Progenitor cell of endocrine pancreas (in vitro differentiated cells): ENCODE results near the gene RAG1. TPM values are rescaled to one million over a fixed set of nuclear protein-coding genes. Genes with fewer than 3 reads are reported as not detected.

Source experiments
- DNase-seq: peaks from one replicate; pipeline ENCODE4 v3.0.0; 2021; ENCODE audit warnings: low spot score; ENCODE audit not compliant: unreplicated experiment
- H3K27ac Mint-ChIP-seq: 2 replicates; pipeline ENCODE4 v1.8.0; 2021; ENCODE audit warnings: mild to moderate bottlenecking, moderate library complexity, mixed read lengths
- H3K27me3 Mint-ChIP-seq: 2 replicates; pipeline ENCODE4 v1.8.0; 2021; ENCODE audit warnings: mixed read lengths
- H3K36me3 Mint-ChIP-seq: 2 replicates; pipeline ENCODE4 v1.8.0; 2022; ENCODE audit warnings: mixed read lengths; ENCODE audit not compliant: insufficient read depth
- H3K4me1 Mint-ChIP-seq: 2 replicates; pipeline ENCODE4 v1.8.0; 2021; ENCODE audit warnings: low read depth, mixed read lengths
- H3K4me3 Mint-ChIP-seq: 2 replicates; pipeline ENCODE4 v1.8.0; 2021; ENCODE audit warnings: low read depth, mild to moderate bottlenecking, moderate library complexity, mixed read lengths
- H3K9me3 Mint-ChIP-seq: 2 replicates; pipeline ENCODE4 v1.8.0; 2021; ENCODE audit warnings: low read depth, mixed read lengths
- total RNA-seq: library from RNA; stranded (reverse); gene quantifications from 2 replicates; pipeline ENCODE4 v1.2.1, GENCODE V29; 2021
- TF ChIP-seq, protein P1 (sequence below): fragments of 200-600 bp; sonication (generic); IDR thresholded peaks from one replicate; pipeline ENCODE4 v1.5.0; 2021; ENCODE audit warnings: antibody characterized with exemption, mild to moderate bottlenecking; ENCODE audit not compliant: unreplicated experiment

Gene RAG1
- total RNA-seq, 1 donor from 2014 or later = 0.65 TPM

DNA sequence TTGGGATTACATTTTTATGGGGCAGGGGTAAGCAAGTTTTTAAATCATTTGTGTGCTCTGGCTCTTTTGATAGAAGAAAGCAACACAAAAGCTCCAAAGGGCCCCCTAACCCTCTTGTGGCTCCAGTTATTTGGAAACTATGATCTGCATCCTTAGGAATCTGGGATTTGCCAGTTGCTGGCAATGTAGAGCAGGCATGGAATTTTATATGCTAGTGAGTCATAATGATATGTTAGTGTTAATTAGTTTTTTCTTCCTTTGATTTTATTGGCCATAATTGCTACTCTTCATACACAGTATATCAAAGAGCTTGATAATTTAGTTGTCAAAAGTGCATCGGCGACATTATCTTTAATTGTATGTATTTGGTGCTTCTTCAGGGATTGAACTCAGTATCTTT is 10.1 kb downstream of the RAG1 start:
- no peak for DNase-seq
- peaks cover 7% of the 10 kb centered on the region for H3K27me3 Mint-ChIP-seq
- no peak overlapping the region for H3K4me3 Mint-ChIP-seq
- no peak overlapping the region for H3K27ac Mint-ChIP-seq
- TF ChIP-seq, protein P1, sequence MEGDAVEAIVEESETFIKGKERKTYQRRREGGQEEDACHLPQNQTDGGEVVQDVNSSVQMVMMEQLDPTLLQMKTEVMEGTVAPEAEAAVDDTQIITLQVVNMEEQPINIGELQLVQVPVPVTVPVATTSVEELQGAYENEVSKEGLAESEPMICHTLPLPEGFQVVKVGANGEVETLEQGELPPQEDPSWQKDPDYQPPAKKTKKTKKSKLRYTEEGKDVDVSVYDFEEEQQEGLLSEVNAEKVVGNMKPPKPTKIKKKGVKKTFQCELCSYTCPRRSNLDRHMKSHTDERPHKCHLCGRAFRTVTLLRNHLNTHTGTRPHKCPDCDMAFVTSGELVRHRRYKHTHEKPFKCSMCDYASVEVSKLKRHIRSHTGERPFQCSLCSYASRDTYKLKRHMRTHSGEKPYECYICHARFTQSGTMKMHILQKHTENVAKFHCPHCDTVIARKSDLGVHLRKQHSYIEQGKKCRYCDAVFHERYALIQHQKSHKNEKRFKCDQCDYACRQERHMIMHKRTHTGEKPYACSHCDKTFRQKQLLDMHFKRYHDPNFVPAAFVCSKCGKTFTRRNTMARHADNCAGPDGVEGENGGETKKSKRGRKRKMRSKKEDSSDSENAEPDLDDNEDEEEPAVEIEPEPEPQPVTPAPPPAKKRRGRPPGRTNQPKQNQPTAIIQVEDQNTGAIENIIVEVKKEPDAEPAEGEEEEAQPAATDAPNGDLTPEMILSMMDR = no peak
- no peaks in the 10 kb centered on the region for H3K36me3 Mint-ChIP-seq
- H3K4me1 Mint-ChIP-seq = peaks cover 11% of the 10 kb centered on the region
- peaks cover 10% of the 10 kb centered on the region for H3K9me3 Mint-ChIP-seq

DNA sequence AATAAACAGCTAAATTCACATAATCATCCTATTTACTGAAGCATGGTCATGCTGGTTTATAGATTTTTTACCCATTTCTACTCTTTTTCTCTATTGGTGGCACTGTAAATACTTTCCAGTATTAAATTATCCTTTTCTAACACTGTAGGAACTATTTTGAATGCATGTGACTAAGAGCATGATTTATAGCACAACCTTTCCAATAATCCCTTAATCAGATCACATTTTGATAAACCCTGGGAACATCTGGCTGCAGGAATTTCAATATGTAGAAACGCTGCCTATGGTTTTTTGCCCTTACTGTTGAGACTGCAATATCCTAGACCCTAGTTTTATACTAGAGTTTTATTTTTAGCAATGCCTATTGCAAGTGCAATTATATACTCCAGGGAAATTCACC is 10.7 kb downstream of the RAG1 start:
- Mint-ChIP-seq H3K27me3 (peaks cover 9% of the 10 kb centered on the region), H3K9me3 (peaks cover 10% of the 10 kb centered on the region)
- TF ChIP-seq, protein P1 = no peak

DNA sequence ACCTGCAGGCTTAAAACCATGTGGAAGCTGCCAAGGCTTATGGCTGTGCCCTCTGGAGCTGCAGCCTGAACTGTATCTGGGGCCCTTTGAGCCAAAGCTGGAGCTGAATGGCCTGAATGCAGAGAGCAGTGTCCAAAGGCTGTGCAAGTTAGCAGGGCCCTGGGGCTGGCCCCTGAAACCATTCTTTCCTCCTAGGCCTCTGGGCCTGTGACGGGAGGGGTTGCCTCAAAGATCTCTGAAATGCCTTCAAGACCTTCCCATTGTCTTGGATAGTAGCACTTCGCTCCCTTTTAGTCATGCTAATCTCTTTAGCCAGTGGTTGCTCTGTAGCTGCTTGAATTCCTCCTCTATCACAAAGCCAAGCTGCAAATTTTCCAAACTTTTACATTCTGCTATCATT is 13.7 kb downstream of the RAG1 start:
- no peaks in the 10 kb centered on the region for H3K36me3 Mint-ChIP-seq
- H3K27ac Mint-ChIP-seq = no peak overlapping the region
- peaks cover 11% of the 10 kb centered on the region for H3K4me1 Mint-ChIP-seq
- peaks cover 10% of the 10 kb centered on the region for H3K9me3 Mint-ChIP-seq
- DNase-seq = no peak
- TF ChIP-seq, protein P1 = no peak
- H3K4me3 Mint-ChIP-seq = no peak overlapping the region
- H3K27me3 Mint-ChIP-seq = peaks cover 29% of the 10 kb centered on the region

More for the DNA sequence above, 10.7 kb downstream of the RAG1 start:
- DNase-seq = no peak
- H3K4me3 Mint-ChIP-seq = no peak overlapping the region
- no peak overlapping the region for H3K27ac Mint-ChIP-seq
- H3K4me1 Mint-ChIP-seq = peaks cover 11% of the 10 kb centered on the region
- no peaks in the 10 kb centered on the region for H3K36me3 Mint-ChIP-seq

DNA sequence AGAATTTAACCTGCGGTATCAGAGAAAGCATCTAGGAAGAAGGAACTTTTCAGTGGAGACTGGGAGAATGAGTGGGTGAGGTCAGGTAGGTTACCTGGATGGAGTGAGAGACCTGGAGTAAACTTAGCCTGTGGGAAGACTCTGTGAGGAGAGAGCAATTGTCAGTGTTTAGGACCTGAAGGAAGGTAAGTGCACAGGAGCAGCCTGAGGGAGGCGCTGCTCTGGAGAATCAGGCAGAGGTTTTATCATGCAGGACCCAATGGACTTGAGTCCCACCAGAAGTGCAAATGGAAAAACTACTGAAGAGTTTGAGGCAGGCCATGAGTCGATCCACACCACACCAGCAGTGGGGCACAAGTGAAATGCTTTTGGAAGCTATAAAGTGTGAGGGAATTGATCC is 15.9 kb downstream of the RAG1 start:
- peaks cover 4% of the 10 kb centered on the region for H3K4me1 Mint-ChIP-seq
- H3K27ac Mint-ChIP-seq = no peak overlapping the region
- TF ChIP-seq, protein P1 = no peak
- H3K36me3 Mint-ChIP-seq = no peaks in the 10 kb centered on the region
- DNase-seq = no peak
- H3K9me3 Mint-ChIP-seq = peaks cover 10% of the 10 kb centered on the region
- H3K4me3 Mint-ChIP-seq = no peak overlapping the region
- peaks cover 51% of the 10 kb centered on the region for H3K27me3 Mint-ChIP-seq

DNA sequence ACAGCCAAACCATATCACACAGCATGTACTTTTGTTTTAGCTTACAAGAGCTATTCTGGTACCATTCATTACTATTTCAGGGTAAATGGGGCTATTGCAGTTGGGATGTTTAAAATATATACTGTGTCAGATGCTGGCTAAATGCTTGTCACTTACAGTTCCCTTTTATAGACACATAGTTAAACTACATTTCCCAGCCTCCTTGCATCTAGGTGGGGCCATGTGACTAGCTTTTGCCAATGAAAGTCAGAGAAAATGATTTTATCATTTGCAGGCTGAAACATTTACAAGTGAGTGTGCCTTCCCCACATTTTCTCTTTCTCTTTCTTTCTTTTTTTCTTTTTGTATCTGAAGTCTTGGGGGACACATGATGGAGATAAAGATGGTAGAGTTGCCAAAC is 18.7 kb downstream of the RAG1 start:
- Mint-ChIP-seq H3K4me1 (no peaks in the 10 kb centered on the region), H3K27me3 (peaks cover 77% of the 10 kb centered on the region), H3K27ac (no peak overlapping the region), H3K9me3 (peaks cover 6% of the 10 kb centered on the region), H3K36me3 (no peaks in the 10 kb centered on the region), H3K4me3 (no peak overlapping the region)
- TF ChIP-seq, protein P1 = no peak
- no peak for DNase-seq
